Astrocyte (in vitro differentiated cells and primary cell): ENCODE measurements around the gene NME7.

Source experiments
- EZH2 ChIP-seq: IDR thresholded peaks from 2 replicates; pipeline ENCODE4 v1.6.1; 2012; ENCODE audit warnings: mild to moderate bottlenecking, low read length, inconsistent platforms; ENCODE audit not compliant: insufficient read depth
- TF ChIP-seq, protein P1 (sequence below): IDR thresholded peaks from 2 replicates; pipeline ENCODE4 v1.5.1; 2011; ENCODE audit warnings: low read depth, mild to moderate bottlenecking, inconsistent platforms, low read length, moderate library complexity; ENCODE audit not compliant: insufficient read depth

DNA sequence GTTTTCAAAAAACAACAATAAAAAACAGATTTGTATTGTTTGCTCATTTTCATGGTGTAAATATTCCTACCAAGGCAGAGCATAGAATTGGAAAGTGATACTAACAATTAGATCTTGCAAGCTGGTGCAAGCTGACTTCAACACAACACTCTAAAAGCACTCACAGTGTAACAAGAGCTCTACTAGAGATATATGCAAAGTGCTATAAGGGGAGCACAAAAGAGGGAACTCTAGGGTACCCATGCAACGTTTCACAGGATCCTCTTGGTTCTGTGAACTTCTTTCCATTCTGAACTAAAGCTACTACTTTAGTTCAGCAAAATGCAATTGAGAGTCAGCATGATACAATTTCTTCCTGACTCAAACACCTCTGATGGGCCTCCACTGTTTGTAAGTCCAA lies 182.8 kb downstream of the NME7 start:
- no peak for TF ChIP-seq EZH2
- TF ChIP-seq, protein P1, sequence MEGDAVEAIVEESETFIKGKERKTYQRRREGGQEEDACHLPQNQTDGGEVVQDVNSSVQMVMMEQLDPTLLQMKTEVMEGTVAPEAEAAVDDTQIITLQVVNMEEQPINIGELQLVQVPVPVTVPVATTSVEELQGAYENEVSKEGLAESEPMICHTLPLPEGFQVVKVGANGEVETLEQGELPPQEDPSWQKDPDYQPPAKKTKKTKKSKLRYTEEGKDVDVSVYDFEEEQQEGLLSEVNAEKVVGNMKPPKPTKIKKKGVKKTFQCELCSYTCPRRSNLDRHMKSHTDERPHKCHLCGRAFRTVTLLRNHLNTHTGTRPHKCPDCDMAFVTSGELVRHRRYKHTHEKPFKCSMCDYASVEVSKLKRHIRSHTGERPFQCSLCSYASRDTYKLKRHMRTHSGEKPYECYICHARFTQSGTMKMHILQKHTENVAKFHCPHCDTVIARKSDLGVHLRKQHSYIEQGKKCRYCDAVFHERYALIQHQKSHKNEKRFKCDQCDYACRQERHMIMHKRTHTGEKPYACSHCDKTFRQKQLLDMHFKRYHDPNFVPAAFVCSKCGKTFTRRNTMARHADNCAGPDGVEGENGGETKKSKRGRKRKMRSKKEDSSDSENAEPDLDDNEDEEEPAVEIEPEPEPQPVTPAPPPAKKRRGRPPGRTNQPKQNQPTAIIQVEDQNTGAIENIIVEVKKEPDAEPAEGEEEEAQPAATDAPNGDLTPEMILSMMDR: no peak
